Stimulated activated memory B cell treated with anti-CD40 and anti-IgM and Interleukin-4, amounts not matched to agents 10 μg/mL and 1 μg/mL and 100 μg/mL, for 72 hours (primary cell): ENCODE data around the gene SCD.
A peak's percentile ranks its signal among the peaks of the same experiment; 100 is the strongest.
"Not testable (repeated sequence)": the region's sequence is repeated elsewhere in the genome, so short reads cannot be mapped to it uniquely, and the experiment has no call there.

Source experiments
- ATAC-seq: fragments of 150-1000 bp; cut with Tn5 transposase; 2 replicates; pipeline ENCODE4 v1.10.0; 2021
- H3K27ac Mint-ChIP-seq: one replicate; pipeline ENCODE4 v1.8.0; 2022; ENCODE audit warnings: mild to moderate bottlenecking, mixed read lengths
- H3K27me3 Mint-ChIP-seq: one replicate; pipeline ENCODE4 v1.8.0; 2022; ENCODE audit warnings: mixed read lengths
- H3K36me3 Mint-ChIP-seq: one replicate; pipeline ENCODE4 v1.8.0; 2022; ENCODE audit warnings: mixed read lengths
- H3K4me1 Mint-ChIP-seq: one replicate; pipeline ENCODE4 v1.8.0; 2022; ENCODE audit warnings: mixed read lengths
- H3K4me3 Mint-ChIP-seq: one replicate; pipeline ENCODE4 v1.8.0; 2022; ENCODE audit warnings: mild to moderate bottlenecking, moderate library complexity, mixed read lengths
- H3K9me3 Mint-ChIP-seq: one replicate; pipeline ENCODE4 v1.8.0; 2022; ENCODE audit warnings: mixed read lengths

SCD gene

GRCh38 chr10:100364735-100365391, 17.8 kb downstream of the SCD start:
- H3K27ac Mint-ChIP-seq = no peak overlapping the region
- peaks cover 49% of the 10 kb centered on the region for H3K36me3 Mint-ChIP-seq
- peaks cover 6% of the 10 kb centered on the region for H3K4me1 Mint-ChIP-seq
- no peaks in the 10 kb centered on the region for H3K9me3 Mint-ChIP-seq
- H3K4me3 Mint-ChIP-seq = no peak overlapping the region
- ATAC-seq = no peak
- peaks cover 12% of the 10 kb centered on the region for H3K27me3 Mint-ChIP-seq

- ATAC-seq = no peak
- no peak overlapping the region for H3K4me3 Mint-ChIP-seq
- H3K27me3 Mint-ChIP-seq = peaks cover 12% of the 10 kb centered on the region
- H3K36me3 Mint-ChIP-seq = peaks cover 10% of the 10 kb centered on the region
- peaks cover 19% of the 10 kb centered on the region for H3K4me1 Mint-ChIP-seq
- no peaks in the 10 kb centered on the region for H3K9me3 Mint-ChIP-seq
- no peak overlapping the region for H3K27ac Mint-ChIP-seq
Measured at GRCh38 chr10:100368721-100369120, 21.7 kb downstream of the SCD start.

GRCh38 chr10:100370714-100371481, 23.9 kb downstream of the SCD start:
- Mint-ChIP-seq H3K4me1 (peaks cover 19% of the 10 kb centered on the region), H3K27me3 (peaks cover 12% of the 10 kb centered on the region), H3K27ac (peak overlapping the region; percentile 21), H3K4me3 (peak overlapping the region; percentile 4), H3K36me3 (no peaks in the 10 kb centered on the region), H3K9me3 (no peaks in the 10 kb centered on the region)
- peak; percentile 61 for ATAC-seq

- H3K4me1 Mint-ChIP-seq = peaks cover 20% of the 10 kb centered on the region
- H3K27ac Mint-ChIP-seq = peak overlapping the region; percentile 21
- no peaks in the 10 kb centered on the region for H3K36me3 Mint-ChIP-seq
- ATAC-seq = no peak
- H3K4me3 Mint-ChIP-seq = peak overlapping the region; percentile 4
- peaks cover 8% of the 10 kb centered on the region for H3K27me3 Mint-ChIP-seq
- no peaks in the 10 kb centered on the region for H3K9me3 Mint-ChIP-seq
Measured at GRCh38 chr10:100371482-100372027, 24.5 kb downstream of the SCD start.

GRCh38 chr10:100372415-100373297, 25.6 kb downstream of the SCD start:
- no peak for ATAC-seq
- H3K4me3 Mint-ChIP-seq = no peak overlapping the region
- H3K4me1 Mint-ChIP-seq = peaks cover 26% of the 10 kb centered on the region
- H3K27ac Mint-ChIP-seq = no peak overlapping the region
- no peaks in the 10 kb centered on the region for H3K9me3 Mint-ChIP-seq
- no peaks in the 10 kb centered on the region for H3K27me3 Mint-ChIP-seq
- no peaks in the 10 kb centered on the region for H3K36me3 Mint-ChIP-seq

- no peaks in the 10 kb centered on the region for H3K36me3 Mint-ChIP-seq
- peak; percentile 96 for ATAC-seq
- H3K4me1 Mint-ChIP-seq = peaks cover 33% of the 10 kb centered on the region
- no peaks in the 10 kb centered on the region for H3K27me3 Mint-ChIP-seq
- H3K27ac Mint-ChIP-seq = no peak overlapping the region
- no peaks in the 10 kb centered on the region for H3K9me3 Mint-ChIP-seq
- H3K4me3 Mint-ChIP-seq = no peak overlapping the region
Measured at GRCh38 chr10:100373298-100374199, 26.5 kb downstream of the SCD start.

- Mint-ChIP-seq H3K9me3 (no peaks in the 10 kb centered on the region), H3K4me1 (peaks cover 33% of the 10 kb centered on the region), H3K27ac (no peak overlapping the region), H3K36me3 (no peaks in the 10 kb centered on the region), H3K27me3 (no peaks in the 10 kb centered on the region), H3K4me3 (no peak overlapping the region)
- ATAC-seq = no peak
Measured at GRCh38 chr10:100374200-100374655, 27.2 kb downstream of the SCD start.

GRCh38 chr10:100374677-100375353, 27.8 kb downstream of the SCD start:
- not testable (repeated sequence) for H3K27me3 Mint-ChIP-seq, H3K9me3 Mint-ChIP-seq, H3K4me3 Mint-ChIP-seq, H3K27ac Mint-ChIP-seq, H3K36me3 Mint-ChIP-seq, ATAC-seq
- peaks cover 33% of the 10 kb centered on the region for H3K4me1 Mint-ChIP-seq

- Mint-ChIP-seq H3K4me1 (peaks cover 21% of the 10 kb centered on the region), H3K27me3 (peaks cover 14% of the 10 kb centered on the region)
- H3K27ac Mint-ChIP-seq, H3K36me3 Mint-ChIP-seq, H3K9me3 Mint-ChIP-seq, H3K4me3 Mint-ChIP-seq, ATAC-seq: not testable (repeated sequence)
Measured at GRCh38 chr10:100376656-100377055, 29.6 kb downstream of the SCD start.

GRCh38 chr10:100377830-100378229, 30.8 kb downstream of the SCD start:
- Mint-ChIP-seq H3K27ac (no peak overlapping the region), H3K9me3 (no peaks in the 10 kb centered on the region), H3K4me1 (peaks cover 25% of the 10 kb centered on the region), H3K36me3 (peaks cover 20% of the 10 kb centered on the region), H3K4me3 (no peak overlapping the region), H3K27me3 (peaks cover 25% of the 10 kb centered on the region)
- ATAC-seq = peak; percentile 39

- ATAC-seq = no peak
- Mint-ChIP-seq H3K9me3 (no peaks in the 10 kb centered on the region), H3K4me3 (no peak overlapping the region), H3K36me3 (peaks cover 32% of the 10 kb centered on the region), H3K27me3 (peaks cover 41% of the 10 kb centered on the region), H3K27ac (no peak overlapping the region), H3K4me1 (peaks cover 26% of the 10 kb centered on the region)
Measured at GRCh38 chr10:100380400-100380799, 33.4 kb downstream of the SCD start.

GRCh38 chr10:100382553-100382952, 35.5 kb downstream of the SCD start:
- peaks cover 14% of the 10 kb centered on the region for H3K4me1 Mint-ChIP-seq
- peaks cover 63% of the 10 kb centered on the region for H3K27me3 Mint-ChIP-seq
- no peak overlapping the region for H3K4me3 Mint-ChIP-seq
- H3K27ac Mint-ChIP-seq = no peak overlapping the region
- no peaks in the 10 kb centered on the region for H3K9me3 Mint-ChIP-seq
- peaks cover 50% of the 10 kb centered on the region for H3K36me3 Mint-ChIP-seq
- no peak for ATAC-seq

GRCh38 chr10:100383251-100383650, 36.2 kb downstream of the SCD start:
- H3K9me3 Mint-ChIP-seq = no peaks in the 10 kb centered on the region
- H3K4me1 Mint-ChIP-seq = peaks cover 7% of the 10 kb centered on the region
- ATAC-seq = no peak
- H3K4me3 Mint-ChIP-seq = no peak overlapping the region
- H3K27me3 Mint-ChIP-seq = peaks cover 69% of the 10 kb centered on the region
- no peak overlapping the region for H3K27ac Mint-ChIP-seq
- peaks cover 57% of the 10 kb centered on the region for H3K36me3 Mint-ChIP-seq
